GM12873 (cell line): ENCODE measurements around the gene BANF2.

Source experiments
- TF ChIP-seq, protein P1 (sequence below): IDR thresholded peaks from 2 replicates; pipeline ENCODE4 v1.5.1; 2012; ENCODE audit warnings: low read depth, mild to moderate bottlenecking, moderate library complexity, low read length, control low read depth; ENCODE audit not compliant: insufficient read depth; ENCODE audit errors: missing control alignments

Gene BANF2

DNA sequence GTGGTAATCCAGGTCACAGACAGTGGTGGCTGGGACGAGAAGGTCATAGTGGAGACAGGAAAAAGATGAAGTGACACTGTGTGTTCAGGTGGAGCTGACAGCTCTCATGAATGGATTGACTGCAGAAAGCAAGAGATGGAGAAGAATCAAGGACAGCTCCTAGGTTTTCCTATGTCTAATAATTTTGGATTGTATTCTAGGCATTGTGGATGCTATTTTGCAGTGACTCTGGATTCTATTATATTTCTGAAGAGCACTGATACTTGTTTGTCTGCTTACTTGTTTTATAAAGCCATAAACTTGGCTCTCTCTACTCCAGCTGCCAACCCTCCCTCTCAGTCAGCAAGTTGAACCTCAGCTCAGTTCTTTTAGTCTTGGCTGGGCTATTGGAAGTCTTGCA, 58.7 kb downstream of the BANF2 start:
- TF ChIP-seq, protein P1, sequence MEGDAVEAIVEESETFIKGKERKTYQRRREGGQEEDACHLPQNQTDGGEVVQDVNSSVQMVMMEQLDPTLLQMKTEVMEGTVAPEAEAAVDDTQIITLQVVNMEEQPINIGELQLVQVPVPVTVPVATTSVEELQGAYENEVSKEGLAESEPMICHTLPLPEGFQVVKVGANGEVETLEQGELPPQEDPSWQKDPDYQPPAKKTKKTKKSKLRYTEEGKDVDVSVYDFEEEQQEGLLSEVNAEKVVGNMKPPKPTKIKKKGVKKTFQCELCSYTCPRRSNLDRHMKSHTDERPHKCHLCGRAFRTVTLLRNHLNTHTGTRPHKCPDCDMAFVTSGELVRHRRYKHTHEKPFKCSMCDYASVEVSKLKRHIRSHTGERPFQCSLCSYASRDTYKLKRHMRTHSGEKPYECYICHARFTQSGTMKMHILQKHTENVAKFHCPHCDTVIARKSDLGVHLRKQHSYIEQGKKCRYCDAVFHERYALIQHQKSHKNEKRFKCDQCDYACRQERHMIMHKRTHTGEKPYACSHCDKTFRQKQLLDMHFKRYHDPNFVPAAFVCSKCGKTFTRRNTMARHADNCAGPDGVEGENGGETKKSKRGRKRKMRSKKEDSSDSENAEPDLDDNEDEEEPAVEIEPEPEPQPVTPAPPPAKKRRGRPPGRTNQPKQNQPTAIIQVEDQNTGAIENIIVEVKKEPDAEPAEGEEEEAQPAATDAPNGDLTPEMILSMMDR = no peak

DNA sequence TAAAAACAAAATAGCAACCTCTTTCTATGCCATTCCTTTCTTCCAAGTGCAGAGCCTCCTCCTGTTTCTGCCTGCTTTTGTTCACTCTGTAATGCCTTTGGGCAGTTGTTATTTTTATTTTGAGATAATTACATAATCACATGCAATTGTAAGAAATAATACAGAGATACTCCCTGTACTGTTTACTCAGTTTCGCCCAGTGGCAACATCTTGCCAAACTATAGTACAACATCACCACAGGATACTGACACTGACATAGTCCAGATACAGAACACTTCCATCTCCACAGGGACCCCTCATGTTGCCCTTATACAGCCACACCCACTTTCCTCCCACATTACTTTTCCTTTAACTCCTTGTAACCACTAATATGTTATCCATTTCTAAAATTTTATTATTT, 59.7 kb downstream of the BANF2 start:
- TF ChIP-seq, protein P1 = no peak

DNA sequence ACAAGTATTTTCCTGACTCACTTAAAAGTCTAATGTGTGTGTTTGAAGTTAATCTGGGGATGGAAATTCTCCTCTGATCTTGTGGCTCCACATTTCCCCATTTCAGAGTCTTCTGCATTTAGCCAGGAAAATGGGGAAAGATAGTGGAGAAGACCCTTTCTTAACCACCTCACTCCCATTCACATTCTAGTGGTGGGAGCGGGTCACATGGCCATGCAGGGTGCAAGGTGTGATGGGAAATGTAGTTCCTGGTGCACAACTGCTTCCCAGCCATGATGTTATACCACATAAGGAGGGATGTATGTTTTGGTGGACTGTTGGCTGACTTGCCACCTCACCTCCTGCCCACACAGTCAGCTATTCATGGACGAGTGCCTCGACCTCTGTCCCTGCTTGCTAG, 61.8 kb downstream of the BANF2 start:
- TF ChIP-seq, protein P1 = no peak

DNA sequence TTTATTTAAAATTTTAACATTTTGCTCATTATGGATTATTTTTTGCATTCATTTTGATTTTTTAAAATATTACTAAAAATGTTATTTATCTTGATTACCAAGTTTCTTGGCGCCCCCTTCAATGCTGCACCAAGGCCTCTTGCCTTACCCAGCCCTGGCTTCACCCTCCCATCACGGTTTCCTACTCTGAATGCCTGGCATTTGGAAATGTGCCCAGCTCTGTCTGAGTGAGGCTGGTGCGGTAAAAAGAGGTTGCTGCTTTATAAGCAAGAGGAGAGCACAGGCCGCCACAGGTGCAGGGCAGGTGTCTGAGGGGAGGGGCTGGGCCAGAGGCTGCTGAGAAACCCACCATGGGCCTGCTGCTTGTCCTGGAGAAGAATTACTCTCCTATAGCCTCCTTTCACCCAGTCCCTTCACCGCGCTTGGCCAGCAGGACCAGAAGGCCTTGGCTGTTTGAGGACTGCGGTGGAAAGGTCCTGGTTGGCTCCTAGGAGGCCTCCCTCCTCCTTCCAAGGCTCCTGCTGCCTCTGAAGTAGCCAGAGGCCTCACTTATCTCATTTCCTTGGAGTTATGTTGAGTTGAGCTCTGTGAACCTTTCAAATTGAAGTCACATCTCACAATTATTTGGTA, 62.6 kb downstream of the BANF2 start:
- TF ChIP-seq, protein P1 = no peak

DNA sequence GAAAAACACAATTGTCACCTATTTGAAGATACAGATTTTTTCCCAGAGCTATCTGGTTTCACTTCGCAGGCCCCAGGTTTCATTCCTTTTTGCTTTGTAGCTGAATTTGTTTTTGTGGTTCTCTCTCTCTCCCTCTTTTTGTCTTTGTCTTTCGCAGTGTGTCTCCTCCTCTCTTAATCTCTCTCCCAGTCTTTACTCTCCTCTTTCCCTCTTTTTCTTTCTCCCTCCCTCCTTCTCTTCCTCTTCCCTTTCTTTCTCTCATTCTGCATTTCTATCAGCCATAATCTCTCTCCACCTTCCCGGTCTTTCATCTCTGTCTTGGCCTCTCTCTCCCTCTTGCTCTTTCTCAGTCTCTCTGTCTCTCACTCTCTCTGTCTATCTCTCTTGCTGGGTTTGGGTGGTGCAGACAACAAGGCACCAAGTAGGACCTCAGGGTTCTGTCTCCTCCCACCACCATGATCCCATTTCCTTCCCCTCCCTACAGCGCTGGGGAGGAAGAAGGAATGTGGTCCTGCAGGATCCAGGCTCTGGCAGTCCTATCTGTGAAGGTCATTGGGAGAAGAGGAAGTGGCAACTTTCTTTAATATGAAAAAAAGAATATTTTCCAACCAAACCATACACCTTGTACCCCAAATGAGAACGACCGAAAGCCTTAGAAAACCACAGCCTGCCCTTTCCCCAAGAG, 63.2 kb downstream of the BANF2 start:
- TF ChIP-seq, protein P1 = no peak

DNA sequence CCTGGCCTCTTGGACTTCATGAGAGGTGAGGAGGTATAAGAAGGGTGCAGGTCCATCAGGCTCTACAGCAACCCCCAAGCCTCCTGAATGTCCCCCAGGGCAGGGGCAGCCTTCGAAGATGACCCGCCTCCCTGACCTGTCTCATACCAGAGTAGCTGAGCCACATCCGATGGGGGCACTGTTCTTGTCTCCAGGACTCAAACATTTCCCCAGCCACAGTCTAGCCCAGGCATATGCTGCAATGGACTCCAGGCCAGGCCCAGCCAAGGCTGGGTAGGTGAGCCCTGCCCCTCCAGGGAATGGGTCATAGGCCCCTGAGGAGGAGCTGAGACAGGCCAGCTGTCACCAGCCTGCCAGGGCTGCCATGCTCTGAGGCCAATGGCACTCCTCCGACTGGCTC, 65.3 kb downstream of the BANF2 start:
- TF ChIP-seq, protein P1 = no peak

DNA sequence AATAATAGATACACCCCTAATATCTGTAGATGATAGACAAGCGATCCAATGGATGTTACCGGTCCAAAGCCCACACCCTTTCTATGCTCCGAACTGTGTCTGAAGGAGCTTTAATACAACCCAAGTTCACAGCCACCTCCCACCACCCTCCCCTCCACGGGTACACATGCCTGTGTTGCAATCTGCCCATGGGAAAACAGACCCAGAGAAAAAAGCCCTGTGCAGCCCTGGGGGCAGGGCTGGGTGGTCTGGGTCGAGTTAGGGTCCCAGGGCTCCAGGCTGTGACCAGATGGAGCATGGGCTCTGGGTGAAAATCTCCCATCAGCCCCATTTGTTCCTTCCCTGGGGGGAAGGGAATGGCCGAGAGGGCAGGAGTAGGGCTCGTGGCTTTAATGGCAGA, 65.8 kb downstream of the BANF2 start:
- TF ChIP-seq, protein P1 = no peak
